ENCODE measurements around the gene CHIC1. TPM values are rescaled to one million over a fixed set of nuclear protein-coding genes. Genes with fewer than 3 reads are reported as not detected.

CHIC1 gene
- total RNA-seq, 1 experiment from 2014 or later, result 8.6 TPM

GRCh38 chrX:73561801-73562200 lies 1.2 kb upstream of the CHIC1 start:
- no TSS peak for BruUV-seq (replicated peaks)
- Histone ChIP-seq H3K4me2 (peak overlapping the region; percentile 88), H3K27ac (no peak overlapping the region), H3K79me2 (ENCODE audit: low read depth) (no peaks in the 10 kb centered on the region), H3K9me2 (ENCODE audit: insufficient read depth) (no peaks in the 10 kb centered on the region), H4K20me1 (ENCODE audit: insufficient read depth) (no peaks in the 10 kb centered on the region), H3K4me1 (replicated peaks; ENCODE audit: insufficient read depth) (0 out of 2 replicates have a peak, but pooled peaks cover 4% of the 10 kb centered on the region), H3K4me3 (peak overlapping the region; percentile 71; the same call in 1 of the 2 replicates), H3K9me3 (ENCODE audit: insufficient read depth, low read depth) (no peaks in the 10 kb centered on the region), H3K27me3 (ENCODE audit: insufficient read depth, low read depth) (no peaks in the 10 kb centered on the region), H3K36me3 (ENCODE audit: low read depth) (no peaks in the 10 kb centered on the region), H3F3A (ENCODE audit: insufficient read depth, low read depth) (no peaks in the 10 kb centered on the region), H2AFZ (no peak overlapping the region)
- no peak for TF ChIP-seq EZH2 (IDR thresholded peaks at IDR 0.05; ENCODE audit: low read depth)
- no peak for TF ChIP-seq CTCF (conservative IDR thresholded peaks at IDR 0.05)
- intact Hi-C loops (cut with micrococcal nuclease; ENCODE audit: unreplicated experiment), result loop anchor here (2.0 kb wide), 2 partner anchors 15 to 51 kb away; no protein-coding TSS in a partner anchor
- DNase-seq, result no peak
- CTCF ChIA-PET, result no interaction called here
- POLR2A ChIA-PET (ENCODE audit: unreplicated experiment), result interaction anchor here (0.7 kb wide), 1 partner anchor 12 kb away, joined by 3 read pairs; no protein-coding TSS in a partner anchor

- H4K20me1 ChIP-seq (ENCODE audit: insufficient read depth), result no peaks in the 10 kb centered on the region
- H3K9me2 ChIP-seq (ENCODE audit: insufficient read depth), result no peaks in the 10 kb centered on the region
- ChIA-PET POLR2A (ENCODE audit: unreplicated experiment) (interaction anchor here (0.6 to 0.7 kb wide), 2 partner anchors 11 to 457 kb away, joined by 3 read pairs; no protein-coding TSS in a partner anchor), CTCF (no interaction called here)
- H3K4me1 ChIP-seq (replicated peaks; ENCODE audit: insufficient read depth), result 0 out of 2 replicates have a peak, but pooled peaks cover 4% of the 10 kb centered on the region
- peak overlapping the region; percentile 71 for H3K4me3 ChIP-seq
- peak overlapping the region; percentile 88 for H3K4me2 ChIP-seq
- intact Hi-C loops (cut with micrococcal nuclease; ENCODE audit: unreplicated experiment), result loop anchor here (2.0 kb wide), 1 partner anchor 14 kb away; no protein-coding TSS in a partner anchor
- H3K9me3 ChIP-seq (ENCODE audit: insufficient read depth, low read depth), result no peaks in the 10 kb centered on the region
- no peaks in the 10 kb centered on the region for H3K79me2 ChIP-seq (ENCODE audit: low read depth)
- H2AFZ ChIP-seq, result peak overlapping the region; percentile 90
- no peaks in the 10 kb centered on the region for H3K36me3 ChIP-seq (ENCODE audit: low read depth)
- TF ChIP-seq EZH2 (IDR thresholded peaks at IDR 0.05; ENCODE audit: low read depth) (no peak), CTCF (conservative IDR thresholded peaks at IDR 0.05) (no peak)
- no peaks in the 10 kb centered on the region for H3F3A ChIP-seq (ENCODE audit: insufficient read depth, low read depth)
- H3K27ac ChIP-seq, result no peak overlapping the region
- DNase-seq, result peak in 1 of 2 experiments; percentile 35
- H3K27me3 ChIP-seq (ENCODE audit: insufficient read depth, low read depth), result no peaks in the 10 kb centered on the region
- TSS peak; percentile 72 for BruUV-seq (replicated peaks)
These were observed 539 bp upstream of the CHIC1 start for GRCh38 chrX:73562458-73562857.

GRCh38 chrX:73563738-73564068 lies 706 bp downstream of the CHIC1 start:
- no TSS peak for BruUV-seq (replicated peaks)
- DNase-seq, result no peak
- Histone ChIP-seq H3K4me1 (replicated peaks; ENCODE audit: insufficient read depth) (0 out of 2 replicates have a peak, but pooled peaks cover 4% of the 10 kb centered on the region), H4K20me1 (ENCODE audit: insufficient read depth) (no peaks in the 10 kb centered on the region), H3K79me2 (ENCODE audit: low read depth) (no peaks in the 10 kb centered on the region), H3K9me2 (ENCODE audit: insufficient read depth) (no peaks in the 10 kb centered on the region), H3K4me2 (peak overlapping the region; percentile 88), H3K9me3 (ENCODE audit: insufficient read depth, low read depth) (no peaks in the 10 kb centered on the region), H3K27me3 (ENCODE audit: insufficient read depth, low read depth) (no peaks in the 10 kb centered on the region), H3F3A (ENCODE audit: insufficient read depth, low read depth) (no peaks in the 10 kb centered on the region), H3K36me3 (ENCODE audit: low read depth) (no peaks in the 10 kb centered on the region), H2AFZ (peak overlapping the region; percentile 99), H3K4me3 (peak overlapping the region; percentile 71), H3K27ac (0 out of 2 replicates have a peak overlapping the region, but pooled peaks have one; percentile 28)
- no peak for TF ChIP-seq EZH2 (IDR thresholded peaks at IDR 0.05; ENCODE audit: low read depth)
- no peak for TF ChIP-seq CTCF (conservative IDR thresholded peaks at IDR 0.05)
- ChIA-PET CTCF (no interaction called here), POLR2A (ENCODE audit: unreplicated experiment) (no interaction called here)
- intact Hi-C loops (cut with micrococcal nuclease; ENCODE audit: unreplicated experiment), result loop anchor here (2.0 kb wide), 1 partner anchor 13 kb away; no protein-coding TSS in a partner anchor

All from PC-9 (cell line).